Measurements from ENCODE around the gene SRCIN1. TPM values are rescaled to one million over a fixed set of nuclear protein-coding genes. Genes with fewer than 3 reads are reported as not detected.

SRCIN1 gene
- total RNA-seq, 2 donors from 2014 or later, result 1.1 to 1.2 TPM

- no peak for DNase-seq (ENCODE audit: low spot score in 2 of 2)
- H3K9me3 Mint-ChIP-seq, result no peaks in the 10 kb centered on the region
- no peak for ATAC-seq
- peaks cover 0 to 6% of the 10 kb centered on the region in 2 donors for H3K36me3 Mint-ChIP-seq
- no peak overlapping the region for H3K27ac Mint-ChIP-seq
These were observed 28.0 kb downstream of the SRCIN1 start for GRCh38 chr17:38577645-38578173.

- no peak for ATAC-seq
- H3K27ac Mint-ChIP-seq, result no peak overlapping the region
- H3K9me3 Mint-ChIP-seq, result no peaks in the 10 kb centered on the region
- DNase-seq (ENCODE audit: low spot score in 2 of 2), result no peak
- H3K36me3 Mint-ChIP-seq, result peaks cover 0 to 6% of the 10 kb centered on the region in 2 donors
These were observed 28.5 kb downstream of the SRCIN1 start for GRCh38 chr17:38577244-38577643.

GRCh38 chr17:38575781-38576180 is 30.0 kb downstream of the SRCIN1 start:
- DNase-seq (ENCODE audit: low spot score in 2 of 2) (no peak), ATAC-seq (no peak)
- Mint-ChIP-seq H3K27ac (no peak overlapping the region), H3K9me3 (no peaks in the 10 kb centered on the region), H3K36me3 (peaks cover 0 to 6% of the 10 kb centered on the region in 2 donors)

- Mint-ChIP-seq H3K36me3 (peaks cover 0 to 6% of the 10 kb centered on the region in 2 donors), H3K27ac (no peak overlapping the region), H3K9me3 (no peaks in the 10 kb centered on the region)
- DNase-seq (ENCODE audit: low spot score in 2 of 2) (no peak), ATAC-seq (no peak)
These were observed 31.0 kb downstream of the SRCIN1 start for GRCh38 chr17:38574712-38575111.

- Mint-ChIP-seq H3K9me3 (no peaks in the 10 kb centered on the region), H3K27ac (no peak overlapping the region), H3K36me3 (peaks cover 0 to 6% of the 10 kb centered on the region in 2 donors)
- no peak for DNase-seq (ENCODE audit: low spot score in 2 of 2)
- peak; percentile 20 to 30 for ATAC-seq
These were observed 32.9 kb downstream of the SRCIN1 start for GRCh38 chr17:38572669-38573365.

GRCh38 chr17:38571833-38572668 is 33.7 kb downstream of the SRCIN1 start:
- no peak for DNase-seq (ENCODE audit: low spot score in 2 of 2)
- H3K27ac Mint-ChIP-seq, result no peak overlapping the region
- no peaks in the 10 kb centered on the region for H3K9me3 Mint-ChIP-seq
- H3K36me3 Mint-ChIP-seq, result peaks cover 0 to 6% of the 10 kb centered on the region in 2 donors
- ATAC-seq, result peak in 1 of 2 donors; percentile 19

GRCh38 chr17:38569701-38570512 is 35.8 kb downstream of the SRCIN1 start:
- H3K36me3 Mint-ChIP-seq, result peaks cover 0 to 6% of the 10 kb centered on the region in 2 donors
- ATAC-seq, result no peak
- DNase-seq (ENCODE audit: low spot score in 2 of 2), result no peak
- no peak overlapping the region for H3K27ac Mint-ChIP-seq
- no peaks in the 10 kb centered on the region for H3K9me3 Mint-ChIP-seq

GRCh38 chr17:38568845-38569510 is 36.8 kb downstream of the SRCIN1 start:
- H3K9me3 Mint-ChIP-seq, result no peaks in the 10 kb centered on the region
- ATAC-seq, result no peak
- peaks cover 0 to 6% of the 10 kb centered on the region in 2 donors for H3K36me3 Mint-ChIP-seq
- DNase-seq (ENCODE audit: low spot score in 2 of 2), result no peak
- no peak overlapping the region for H3K27ac Mint-ChIP-seq

GRCh38 chr17:38568274-38568673 is 37.5 kb downstream of the SRCIN1 start:
- Mint-ChIP-seq H3K9me3 (no peaks in the 10 kb centered on the region), H3K36me3 (peaks cover 0 to under 1% of the 10 kb centered on the region in 2 donors), H3K27ac (no peak overlapping the region)
- DNase-seq (ENCODE audit: low spot score in 2 of 2) (no peak), ATAC-seq (no peak)

- no peak for DNase-seq (ENCODE audit: low spot score in 2 of 2)
- H3K9me3 Mint-ChIP-seq, result no peaks in the 10 kb centered on the region
- ATAC-seq, result no peak
- no peak overlapping the region for H3K27ac Mint-ChIP-seq
- no peaks in the 10 kb centered on the region for H3K36me3 Mint-ChIP-seq
These were observed 38.4 kb downstream of the SRCIN1 start for GRCh38 chr17:38567350-38567749.

- Mint-ChIP-seq H3K27ac (no peak overlapping the region), H3K36me3 (no peaks in the 10 kb centered on the region)
- ATAC-seq, result no peak
These were observed 39.1 kb downstream of the SRCIN1 start for GRCh38 chr17:38566666-38567031.

GRCh38 chr17:38565853-38566665 is 39.7 kb downstream of the SRCIN1 start:
- no peak overlapping the region for H3K27ac Mint-ChIP-seq

More at GRCh38 chr17:38566666-38567031, 39.1 kb downstream of the SRCIN1 start:
- no peaks in the 10 kb centered on the region for H3K9me3 Mint-ChIP-seq
- DNase-seq (ENCODE audit: low spot score in 2 of 2), result no peak

GRCh38 chr17:38564869-38565268 is 40.9 kb downstream of the SRCIN1 start:
- no peaks in the 10 kb centered on the region for H3K9me3 Mint-ChIP-seq
- ATAC-seq (no peak), DNase-seq (ENCODE audit: low spot score in 2 of 2) (no peak)
- H3K36me3 Mint-ChIP-seq, result peaks cover 0 to 5% of the 10 kb centered on the region in 2 donors
- no peak overlapping the region for H3K27ac Mint-ChIP-seq

More at GRCh38 chr17:38565853-38566665, 39.7 kb downstream of the SRCIN1 start:
- Mint-ChIP-seq H3K36me3 (peaks cover 0 to under 1% of the 10 kb centered on the region in 2 donors), H3K9me3 (no peaks in the 10 kb centered on the region)
- DNase-seq (ENCODE audit: low spot score in 2 of 2) (no peak), ATAC-seq (no peak)

GRCh38 chr17:38564254-38564837 is 41.4 kb downstream of the SRCIN1 start:
- no peak overlapping the region for H3K27ac Mint-ChIP-seq
- ATAC-seq, result no peak
- no peaks in the 10 kb centered on the region for H3K9me3 Mint-ChIP-seq
- DNase-seq (ENCODE audit: low spot score in 2 of 2), result no peak
- peaks cover 0 to 5% of the 10 kb centered on the region in 2 donors for H3K36me3 Mint-ChIP-seq
